Amniotic epithelial cell (primary cell): ENCODE data around the gene PID1.
"Not testable (repeated sequence)": the region's sequence is repeated elsewhere in the genome, so short reads cannot be mapped to it uniquely, and the experiment has no call there.

Experiments used
- DNase-seq: peaks from one replicate; pipeline ENCODE4 v3.0.0-alpha.2; 2010; ENCODE audit warnings: low read depth

PID1 gene

GRCh38 chr2:229212241-229212640, 58.8 kb downstream of the PID1 start:
- DNase-seq: peak; percentile 17

- no peak for DNase-seq
Measured at GRCh38 chr2:229210641-229211040, 60.4 kb downstream of the PID1 start.

GRCh38 chr2:229206548-229206947, 64.5 kb downstream of the PID1 start:
- DNase-seq: no peak

GRCh38 chr2:229205704-229206103, 65.4 kb downstream of the PID1 start:
- DNase-seq: peak; percentile 59

GRCh38 chr2:229202646-229203045, 68.4 kb downstream of the PID1 start:
- peak; percentile 81 for DNase-seq

GRCh38 chr2:229201521-229201920, 69.6 kb downstream of the PID1 start:
- no peak for DNase-seq

- DNase-seq: no peak
Measured at GRCh38 chr2:229199267-229199666, 71.8 kb downstream of the PID1 start.

GRCh38 chr2:229196448-229196847, 74.6 kb downstream of the PID1 start:
- peak; percentile 71 for DNase-seq

GRCh38 chr2:229195346-229195947, 75.6 kb downstream of the PID1 start:
- no peak for DNase-seq

GRCh38 chr2:229193281-229193680, 77.8 kb downstream of the PID1 start:
- no peak for DNase-seq

GRCh38 chr2:229191413-229191812, 79.7 kb downstream of the PID1 start:
- no peak for DNase-seq

GRCh38 chr2:229187123-229187522, 84.0 kb downstream of the PID1 start:
- not testable (repeated sequence) for DNase-seq

- DNase-seq: no peak
Measured at GRCh38 chr2:229181641-229182040, 89.4 kb downstream of the PID1 start.

GRCh38 chr2:229180658-229181057, 90.4 kb downstream of the PID1 start:
- DNase-seq: no peak

GRCh38 chr2:229179628-229180027, 91.5 kb downstream of the PID1 start:
- DNase-seq: no peak

- DNase-seq: no peak
Measured at GRCh38 chr2:229178706-229179105, 92.4 kb downstream of the PID1 start.

- DNase-seq: no peak
Measured at GRCh38 chr2:229178117-229178516, 93.0 kb downstream of the PID1 start.

GRCh38 chr2:229176136-229176535, 95.0 kb downstream of the PID1 start:
- no peak for DNase-seq

- no peak for DNase-seq
Measured at GRCh38 chr2:229175497-229175863, 95.6 kb downstream of the PID1 start.

GRCh38 chr2:229174794-229175496, 96.1 kb downstream of the PID1 start:
- DNase-seq: peak; percentile 92

GRCh38 chr2:229173825-229174359, 97.2 kb downstream of the PID1 start:
- peak; percentile 79 for DNase-seq

- DNase-seq: no peak
Measured at GRCh38 chr2:229170916-229171315, 100.2 kb downstream of the PID1 start.

- peak; percentile 21 for DNase-seq
Measured at GRCh38 chr2:229170171-229170570, 100.9 kb downstream of the PID1 start.

- DNase-seq: peak; percentile 81
Measured at GRCh38 chr2:229169751-229170150, 101.3 kb downstream of the PID1 start.
